LoVo (cell line): ENCODE measurements around the gene KCNT1.

Experiments used
- DNase-seq: peaks from one replicate; pipeline ENCODE4 v3.0.0-alpha.2; 2016; ENCODE audit warnings: low spot score

The KCNT1 gene

DNA sequence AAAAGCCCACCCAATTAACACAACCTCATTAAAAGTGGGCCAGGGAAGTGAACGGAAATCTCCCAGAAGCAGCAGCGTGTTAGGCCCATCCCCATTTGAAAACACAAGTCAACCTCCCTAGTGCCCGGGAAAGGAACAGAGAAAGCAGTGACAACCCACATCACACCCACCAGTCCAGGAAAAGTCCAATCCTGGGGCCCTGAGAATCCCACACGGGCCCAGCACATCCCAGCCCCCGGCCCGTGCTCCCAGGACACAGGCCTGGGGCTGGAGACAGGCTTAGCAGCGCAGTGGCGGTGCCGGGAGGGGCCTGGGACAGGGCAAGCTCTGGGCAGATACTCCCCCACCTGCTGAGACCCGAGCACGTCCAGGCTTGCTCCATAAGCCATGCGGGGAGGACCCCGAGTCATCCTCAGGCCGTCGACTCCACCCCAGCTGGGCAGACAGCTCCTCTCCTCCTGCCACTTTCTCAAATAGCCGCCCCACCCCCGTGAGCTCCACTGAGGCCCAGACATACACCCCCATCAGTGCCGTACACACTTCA lies 101.0 kb downstream of the KCNT1 start:
- DNase-seq: no peak

DNA sequence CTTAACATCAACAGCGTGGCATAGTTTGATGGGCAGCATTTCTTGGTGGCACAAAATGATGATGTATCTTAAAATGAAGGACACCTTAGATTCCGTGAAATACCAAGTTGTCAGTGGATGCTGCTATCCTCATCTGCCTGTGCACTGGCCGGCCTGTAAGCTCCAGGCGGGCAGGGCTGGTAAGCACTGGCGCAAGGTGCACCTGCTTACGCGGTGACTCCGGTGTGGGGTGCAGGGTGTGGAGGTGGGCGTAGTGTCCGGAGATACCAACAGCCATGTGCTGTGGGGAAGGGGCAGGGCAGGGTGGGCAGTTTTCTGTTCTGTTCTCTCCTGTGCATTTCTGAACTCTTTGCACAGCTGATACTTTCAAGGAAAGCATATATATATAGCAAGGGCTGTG lies 101.5 kb downstream of the KCNT1 start:
- no peak for DNase-seq

DNA sequence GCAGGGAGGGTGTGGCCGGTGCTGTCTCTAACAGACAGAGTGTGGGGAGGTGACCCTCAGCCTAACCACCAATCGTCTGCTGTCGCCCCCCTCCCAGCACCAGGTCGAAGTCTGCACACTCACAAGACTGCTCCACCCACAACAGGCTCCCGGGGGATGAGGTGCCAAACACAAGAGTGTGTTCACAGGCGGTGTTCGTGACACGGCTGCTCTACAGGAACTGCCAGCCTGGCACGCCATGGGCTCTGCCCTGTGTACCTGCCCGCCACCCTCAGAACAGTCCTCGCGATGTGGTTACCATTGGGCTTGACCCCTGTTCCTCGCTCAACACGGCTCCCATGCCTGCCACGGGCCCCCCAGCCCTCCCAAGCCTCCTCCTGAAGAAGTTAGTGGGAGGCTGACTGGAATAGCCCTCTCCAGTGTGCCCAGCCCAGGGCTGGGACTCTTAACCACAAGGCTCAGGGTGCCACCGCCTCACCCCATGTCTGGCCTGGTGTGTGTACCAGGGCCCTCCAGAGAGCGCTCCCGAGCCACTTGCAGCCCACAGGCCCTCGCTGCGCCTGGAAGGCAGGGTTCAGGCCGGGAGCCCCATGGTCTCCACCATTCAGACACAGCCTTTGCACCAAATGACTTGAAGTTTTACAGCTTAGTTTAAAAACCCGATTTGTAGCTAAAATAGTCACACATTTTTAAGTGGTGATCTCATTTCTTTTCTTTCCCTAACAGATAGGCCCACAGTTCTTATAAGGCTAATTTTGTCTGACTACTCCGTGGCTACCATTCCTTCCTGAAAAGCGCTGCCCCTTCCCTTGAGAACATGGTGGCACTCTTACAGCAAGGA lies 102.8 kb downstream of the KCNT1 start:
- DNase-seq: no peak

DNA sequence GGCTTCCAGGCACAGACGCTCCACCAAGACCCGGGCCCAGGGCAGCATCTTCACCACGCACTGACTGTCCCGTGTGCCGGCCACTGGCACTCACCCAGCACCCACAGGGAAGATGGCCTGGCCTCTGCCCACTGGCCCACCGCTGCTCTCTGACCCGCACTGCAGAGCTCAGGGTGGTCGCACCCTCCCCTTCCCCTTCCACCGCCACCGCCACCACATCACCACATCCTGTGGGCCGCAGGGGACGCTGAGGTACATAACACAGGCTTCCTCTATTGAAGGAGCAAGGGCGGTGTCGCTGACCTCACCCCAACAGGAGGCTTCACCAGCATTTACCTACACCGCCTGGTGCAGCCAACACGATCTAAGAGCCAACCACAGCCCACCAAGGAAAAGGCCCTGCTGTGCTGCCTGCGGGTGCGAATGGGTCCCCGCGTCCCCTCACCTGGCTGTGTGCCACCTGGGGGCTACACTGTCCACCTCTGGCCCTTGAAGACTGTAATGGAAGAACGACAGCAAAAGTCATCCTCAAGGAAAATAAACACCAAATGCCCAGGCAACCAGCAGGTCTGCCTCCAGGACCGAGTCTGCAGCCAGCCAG lies 103.5 kb downstream of the KCNT1 start:
- DNase-seq: no peak

DNA sequence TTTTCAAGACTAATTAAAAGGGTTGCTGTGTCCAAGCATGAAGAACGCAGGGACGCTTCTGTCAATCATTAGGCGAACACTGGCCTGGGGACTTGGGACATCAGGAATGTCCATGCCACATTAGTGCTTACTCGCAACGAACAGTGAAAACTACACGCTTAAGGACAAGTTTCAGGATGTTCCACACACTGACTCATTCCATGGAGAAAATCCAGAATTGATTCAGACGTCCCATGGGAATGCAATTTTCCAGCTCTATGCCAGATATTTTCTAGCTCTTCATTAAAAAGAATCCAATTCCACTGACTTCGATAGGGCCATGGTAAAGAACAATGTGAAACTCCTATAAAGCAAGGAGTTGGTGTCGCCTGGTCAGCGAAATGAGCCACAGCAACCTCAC lies 107.2 kb downstream of the KCNT1 start:
- DNase-seq: no peak

DNA sequence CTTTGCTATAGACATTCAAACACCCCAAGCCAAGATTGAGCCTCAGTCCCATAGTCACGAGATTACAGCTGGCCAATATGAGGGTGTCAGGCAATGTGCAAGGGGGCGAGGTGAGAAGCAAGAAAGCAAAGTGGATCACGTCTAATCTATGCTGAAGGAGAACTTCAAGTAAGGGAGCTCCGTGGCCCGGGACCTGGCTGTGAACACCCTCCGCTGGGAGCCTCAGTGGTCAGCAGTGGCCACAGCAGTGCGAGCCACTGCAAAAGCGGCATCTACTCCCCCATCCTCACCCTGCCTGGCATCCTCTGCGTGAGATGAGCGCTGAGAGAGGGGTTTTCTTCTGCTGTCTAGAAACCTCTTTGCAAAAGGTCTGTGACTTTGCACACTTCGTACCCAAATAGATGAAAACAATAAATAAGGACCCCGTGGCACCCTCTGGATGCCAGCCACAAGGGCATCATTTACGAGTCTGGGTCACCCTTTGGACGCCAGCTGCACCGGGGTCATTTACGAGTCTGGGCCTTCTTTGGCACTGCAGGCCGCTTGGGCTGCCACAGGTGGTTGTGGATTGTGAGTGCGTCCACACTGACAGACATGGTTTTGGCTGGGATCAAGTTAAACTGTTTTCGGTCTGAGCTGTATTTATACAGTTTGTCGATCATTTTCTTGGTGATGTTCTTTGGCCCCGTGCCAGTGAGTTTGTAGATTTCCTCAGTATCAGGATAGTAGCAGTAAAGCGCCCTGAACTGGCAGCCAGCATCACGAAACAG lies 109.0 kb downstream of the KCNT1 start:
- DNase-seq: no peak

DNA sequence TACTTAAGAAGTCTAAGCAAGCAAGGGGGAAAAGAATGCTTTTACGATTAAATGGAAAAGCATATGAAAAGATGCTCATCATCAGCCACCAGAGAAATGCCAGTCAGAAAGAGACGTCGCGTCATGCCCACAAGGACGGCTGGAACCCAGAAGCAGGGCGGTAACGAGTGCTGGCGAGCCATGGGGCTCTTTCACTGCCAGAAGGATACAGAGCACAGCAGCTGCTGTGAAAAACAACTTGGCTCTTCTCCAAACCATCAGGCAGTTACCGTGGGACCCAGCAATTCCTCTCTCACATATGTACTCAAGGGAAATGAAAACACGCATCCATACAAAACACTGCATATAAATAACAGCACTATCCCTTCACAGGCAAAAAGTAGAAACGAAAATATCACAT lies 109.8 kb downstream of the KCNT1 start:
- DNase-seq: no peak

DNA sequence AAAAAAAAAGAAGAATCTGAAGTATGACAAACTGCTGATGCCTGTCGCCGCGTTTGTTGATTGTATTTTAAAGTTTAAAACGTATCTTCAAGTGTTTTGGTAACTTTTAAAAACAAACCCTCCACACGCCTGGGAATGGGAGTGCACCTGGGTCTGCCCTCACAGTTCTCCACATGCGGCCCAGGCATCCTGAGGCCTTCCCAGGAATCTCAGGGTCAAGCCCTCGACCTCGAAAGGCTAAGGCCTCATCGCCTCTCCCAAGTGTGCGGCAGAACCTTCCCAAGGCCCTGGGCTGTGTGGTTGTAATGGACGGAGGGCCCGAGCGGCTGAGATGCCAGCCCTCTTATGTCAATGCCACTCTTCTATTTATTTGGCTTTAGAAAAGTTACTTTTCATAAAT lies 111.0 kb downstream of the KCNT1 start:
- DNase-seq: no peak

DNA sequence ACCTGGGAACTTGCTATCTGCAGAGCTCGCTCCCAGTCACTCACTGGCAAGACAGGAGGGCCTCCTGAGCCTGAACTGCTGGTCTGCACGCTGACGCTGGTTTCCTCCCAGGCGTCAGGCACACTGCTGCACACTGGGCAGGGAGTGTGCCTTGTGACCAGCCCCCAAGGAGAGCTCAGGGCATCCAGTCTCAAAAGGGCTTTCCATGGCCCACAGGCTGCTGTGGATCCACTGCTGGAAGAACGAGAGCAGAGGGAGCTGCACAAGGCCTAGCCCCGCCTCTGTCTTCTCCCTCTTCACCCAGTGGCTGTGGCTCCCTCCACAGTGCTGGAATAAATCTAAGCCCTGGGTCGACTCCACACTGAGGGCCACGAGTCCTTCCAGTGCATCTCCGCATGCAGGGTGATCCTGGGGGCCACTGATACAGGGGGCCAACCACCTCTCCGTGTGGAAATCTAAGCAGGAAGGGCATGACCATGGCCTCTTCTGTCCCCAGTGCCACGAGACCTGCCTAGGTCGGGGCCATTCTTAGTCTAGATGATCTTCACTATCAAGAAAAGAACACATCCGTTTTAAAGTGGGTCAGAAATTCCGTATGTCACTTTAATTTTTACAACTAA lies 111.8 kb downstream of the KCNT1 start:
- DNase-seq: no peak

DNA sequence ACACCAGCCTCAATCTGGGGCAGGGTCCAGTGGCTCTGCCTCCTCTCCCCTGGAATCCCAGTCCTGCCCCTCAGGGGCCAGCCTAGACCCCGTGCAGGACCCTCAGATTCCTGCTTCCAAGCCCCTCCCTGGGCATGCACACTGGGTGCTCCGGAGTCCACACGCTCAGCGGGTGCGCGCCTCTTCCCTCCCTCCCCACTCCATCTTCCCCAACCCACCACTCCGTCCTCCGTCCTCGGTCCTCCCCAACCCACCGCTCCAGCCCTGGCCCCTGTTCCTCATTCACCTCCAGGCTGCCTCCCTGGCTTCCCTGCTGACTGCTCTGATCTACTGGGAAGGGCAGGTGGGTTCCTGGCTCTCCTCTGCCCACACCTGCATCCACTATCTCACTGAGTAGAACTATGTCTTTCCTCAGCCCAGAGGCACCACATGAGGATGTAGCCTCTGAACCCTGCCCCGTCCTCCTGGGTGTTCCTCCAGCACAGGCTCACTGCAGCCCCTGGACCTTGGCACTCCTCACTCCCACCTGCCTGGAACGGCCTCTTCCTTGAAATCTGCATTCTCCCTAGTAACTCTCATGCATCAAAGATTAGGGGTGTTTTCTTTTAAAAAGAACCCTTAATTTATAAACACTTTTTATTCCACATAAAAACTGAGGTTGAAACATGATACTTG lies 112.6 kb downstream of the KCNT1 start:
- no peak for DNase-seq

DNA sequence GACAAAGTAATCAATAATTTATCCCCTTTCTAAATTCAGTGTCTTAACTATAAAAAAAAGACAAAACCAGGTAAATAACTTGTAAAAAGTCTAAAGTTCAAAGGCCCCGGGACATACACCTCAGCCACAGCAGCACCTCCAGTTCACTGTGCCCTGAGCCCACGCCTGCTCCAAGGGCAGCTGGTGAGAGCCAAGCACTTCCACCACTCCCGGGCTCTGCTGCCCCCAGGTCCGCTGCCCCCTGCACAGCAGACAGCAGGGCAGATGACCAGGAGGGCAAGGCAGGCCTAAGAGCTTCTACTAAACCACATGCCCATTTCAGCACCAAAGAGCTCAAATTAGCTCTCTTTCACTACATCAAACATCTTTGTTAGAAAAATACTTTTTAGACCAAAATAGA lies 113.4 kb downstream of the KCNT1 start:
- no peak for DNase-seq

DNA sequence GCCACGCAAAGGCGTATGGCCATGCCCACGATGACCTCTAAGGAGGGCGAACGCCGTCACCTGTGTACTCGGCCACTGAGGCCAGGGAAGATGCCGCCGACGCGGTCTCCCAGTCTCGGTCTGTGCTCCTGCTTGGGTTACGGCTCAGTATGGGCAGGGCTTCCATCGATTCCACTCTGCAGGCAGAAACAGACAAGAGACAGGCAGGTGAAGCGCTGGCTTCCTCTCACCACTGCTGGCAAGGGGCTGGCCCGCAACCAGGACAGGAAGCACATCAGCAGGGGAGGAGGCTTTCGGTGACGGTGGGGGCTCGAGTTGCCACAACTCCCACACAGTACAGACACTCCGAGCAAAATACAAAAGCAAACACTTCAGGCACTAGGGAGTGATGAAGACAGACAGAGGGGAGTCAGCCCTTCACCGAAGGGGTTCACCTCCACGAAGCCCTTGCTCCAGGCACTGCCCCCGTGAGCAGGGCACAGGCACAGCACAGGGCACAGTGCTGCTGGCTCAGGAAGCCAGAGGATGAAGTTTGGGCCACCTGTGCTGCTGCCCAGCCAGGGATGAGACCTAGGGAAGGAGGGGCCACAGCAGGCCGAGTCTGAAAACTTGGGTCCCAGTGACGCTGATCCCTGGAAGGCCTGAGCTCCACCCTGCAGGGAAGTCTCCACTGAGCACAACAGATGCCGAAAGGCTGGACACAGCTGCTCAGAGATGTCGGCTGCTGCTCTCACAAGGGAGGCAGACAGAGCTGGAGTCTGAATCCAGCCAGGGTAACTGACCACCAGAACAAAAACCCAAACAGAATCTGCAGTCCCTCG lies 114.1 kb downstream of the KCNT1 start:
- DNase-seq: no peak

DNA sequence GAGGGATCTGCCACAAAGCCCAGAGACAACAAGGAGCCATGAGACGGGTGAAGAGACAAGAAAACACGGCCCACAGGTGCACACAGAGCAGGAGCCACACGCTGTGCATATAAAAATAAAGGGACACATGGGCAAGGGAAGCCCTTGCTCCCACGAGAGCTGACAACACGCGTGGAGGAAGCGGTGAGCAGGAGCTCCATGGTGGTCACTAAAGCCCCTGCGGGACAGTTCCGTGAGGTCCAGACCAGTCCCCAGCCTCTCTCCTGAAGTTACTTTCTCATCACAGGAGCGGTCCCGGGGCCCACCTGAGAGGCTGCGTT lies 114.6 kb downstream of the KCNT1 start:
- DNase-seq: no peak

DNA sequence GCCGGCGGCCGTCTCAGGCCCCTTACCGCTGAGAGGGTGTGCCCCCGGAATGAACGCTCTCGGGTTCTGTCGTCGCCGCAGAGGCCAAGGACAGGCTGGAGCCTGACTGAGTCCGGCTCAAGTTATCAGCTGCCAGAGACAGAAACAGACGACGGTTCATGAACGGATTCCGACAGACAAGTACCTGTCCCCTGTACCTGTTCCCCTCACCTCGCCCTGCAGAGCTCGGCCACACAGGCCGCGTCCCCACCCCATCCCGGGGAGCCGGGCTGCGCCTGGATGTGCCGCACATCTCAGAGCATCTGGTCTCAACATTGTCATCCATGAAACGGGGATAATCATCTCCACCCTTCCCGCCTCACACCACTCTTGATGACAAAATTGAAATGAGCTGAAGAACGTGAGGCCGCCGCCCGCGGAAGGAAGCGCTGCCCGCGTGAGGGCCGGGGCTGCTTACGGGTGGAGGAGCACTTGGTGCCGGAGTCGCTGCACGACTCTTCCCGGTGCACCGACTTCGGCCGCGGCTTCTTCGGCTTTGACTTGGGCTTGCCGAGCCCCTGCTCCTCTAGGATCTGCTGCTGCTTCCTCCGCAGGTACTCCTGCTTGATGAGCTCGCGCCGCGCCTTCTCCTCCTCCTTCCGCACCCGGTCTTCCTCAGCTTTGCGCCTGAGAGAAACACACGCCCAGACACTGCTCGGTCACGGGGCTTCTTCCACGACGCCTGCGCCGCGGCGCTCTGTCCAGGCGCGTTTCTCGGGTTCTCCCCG lies 116.1 kb downstream of the KCNT1 start:
- no peak for DNase-seq

DNA sequence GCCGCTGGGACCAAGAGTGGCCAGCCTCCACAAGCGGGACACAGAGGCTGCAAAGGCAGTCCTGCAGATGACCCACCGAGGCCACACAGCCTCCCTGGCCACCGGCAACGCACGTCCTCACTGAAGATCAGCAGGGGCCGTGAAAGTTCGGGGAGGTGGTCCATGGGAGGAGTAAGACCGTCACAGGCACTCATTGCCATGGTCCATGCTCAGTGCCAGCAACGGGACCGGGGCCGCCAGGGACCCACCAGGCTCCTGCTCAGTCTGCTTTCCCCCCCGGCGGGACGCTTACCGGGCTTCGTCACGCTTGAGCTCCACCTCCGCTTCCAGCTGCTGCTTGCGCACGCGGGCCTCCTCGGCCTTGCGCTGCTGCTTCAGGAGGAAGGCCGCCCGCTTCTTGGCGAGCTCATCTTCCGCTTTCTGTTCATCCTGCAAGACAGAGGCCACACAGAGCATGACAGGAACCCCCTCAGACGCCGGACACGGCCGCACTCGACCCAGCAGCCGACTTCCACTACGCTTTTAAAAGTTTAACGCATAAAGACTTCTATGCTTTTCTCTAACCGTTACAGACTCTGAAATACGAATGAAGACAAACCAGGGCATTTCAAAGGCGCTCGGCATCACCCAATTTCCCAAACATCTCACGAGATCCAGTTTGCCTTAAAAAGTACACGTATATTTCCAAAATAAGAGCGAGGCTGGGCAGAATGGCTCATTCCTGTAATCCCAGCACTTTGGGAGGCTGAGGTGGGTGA lies 116.9 kb downstream of the KCNT1 start:
- no peak for DNase-seq

DNA sequence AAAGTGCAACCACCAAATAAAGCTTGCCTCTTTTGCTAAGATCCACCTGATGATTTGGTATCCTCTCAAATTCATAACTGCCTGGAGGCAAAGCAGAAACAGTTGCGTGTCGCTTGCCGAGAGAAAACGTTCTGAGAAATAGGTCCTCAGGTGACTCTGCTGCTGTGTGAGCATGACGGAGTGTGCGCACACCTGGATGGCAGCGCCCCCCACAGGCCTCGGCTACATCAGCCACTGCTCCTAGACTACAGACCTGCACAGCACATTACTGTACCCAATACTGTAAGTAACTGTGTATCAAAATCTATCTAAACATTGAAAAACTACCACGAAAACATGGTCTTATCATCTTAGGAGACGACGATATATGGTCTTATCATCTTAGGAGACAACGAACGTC lies 117.9 kb downstream of the KCNT1 start:
- no peak for DNase-seq

DNA sequence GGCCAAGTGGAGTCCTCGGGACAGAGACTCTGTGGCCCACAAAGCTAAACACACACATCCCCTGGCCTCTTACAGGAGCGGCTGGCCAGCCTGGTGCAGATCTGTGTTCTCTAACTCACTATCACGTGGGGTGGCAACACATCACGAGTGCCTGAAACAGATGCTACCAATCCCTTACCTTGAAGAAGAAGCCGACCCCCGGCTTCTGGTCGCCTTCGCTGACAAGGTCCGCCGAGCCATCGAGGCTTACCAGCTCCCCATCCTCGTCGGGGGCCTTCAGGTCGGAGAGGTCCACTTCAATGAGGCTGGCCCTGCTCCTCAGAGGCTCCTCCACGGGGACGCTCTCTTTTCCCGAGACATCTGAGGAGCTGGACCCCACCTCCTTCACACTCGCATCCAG lies 118.7 kb downstream of the KCNT1 start:
- DNase-seq: no peak

DNA sequence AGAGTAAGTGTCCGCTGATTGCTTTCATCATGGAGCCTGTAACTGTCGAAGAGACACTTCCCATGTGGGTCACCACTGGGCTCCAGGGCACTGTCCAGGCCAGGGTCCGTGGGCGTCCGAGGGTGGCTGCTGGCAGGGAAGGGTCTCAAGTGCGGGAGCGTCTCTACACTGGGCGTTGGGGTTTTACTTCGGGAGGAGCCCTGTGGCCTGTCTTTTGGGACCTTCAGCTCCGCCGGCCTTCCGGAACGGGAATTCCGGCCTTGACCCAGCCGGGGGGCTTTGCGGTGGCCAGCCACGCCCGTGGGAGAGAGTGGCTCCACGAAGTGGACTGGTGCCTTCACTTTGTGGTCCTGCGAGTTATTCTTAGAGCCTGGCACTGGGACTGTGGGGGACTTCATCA lies 119.1 kb downstream of the KCNT1 start:
- no peak for DNase-seq

DNA sequence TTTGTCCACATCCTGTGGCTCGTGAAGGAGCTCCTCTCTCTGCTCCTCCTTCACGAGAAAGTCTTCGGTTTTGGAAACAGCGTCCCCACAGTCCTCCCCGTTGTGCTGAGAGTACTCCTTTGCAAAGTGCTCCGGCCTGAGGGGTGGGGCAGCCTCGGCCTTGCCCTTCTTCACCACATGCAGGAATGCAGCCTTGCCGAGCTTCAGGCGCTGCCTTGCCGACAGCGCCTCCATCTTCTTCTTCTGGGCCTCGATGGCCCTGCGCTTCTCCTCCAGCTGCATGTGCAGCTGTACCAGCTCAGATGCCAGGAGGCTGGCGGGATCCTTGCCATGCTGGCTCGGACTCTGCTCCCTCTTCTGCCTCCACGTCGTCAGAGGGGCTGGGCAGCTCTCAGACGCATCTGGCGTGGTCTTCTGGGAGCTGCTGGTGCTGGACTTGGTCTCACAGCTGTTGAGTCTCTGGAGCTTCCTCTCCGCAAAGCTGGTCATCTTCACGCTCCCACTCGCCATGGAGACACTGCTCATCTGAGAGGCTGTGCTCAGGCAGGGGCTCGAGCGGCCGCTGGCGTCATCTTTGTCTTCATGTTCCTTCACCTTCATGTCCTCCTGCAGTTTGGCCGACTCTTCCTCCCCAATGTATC lies 119.9 kb downstream of the KCNT1 start:
- DNase-seq: no peak
